Skin of body (tissue), 2 donors: Measurements from ENCODE around the gene CHTF8. TPM values are rescaled to one million over a fixed set of nuclear protein-coding genes. Genes with fewer than 3 reads are reported as not detected.
"Not testable (repeated sequence)": the region's sequence is repeated elsewhere in the genome, so short reads cannot be mapped to it uniquely, and the experiment has no call there.

Experiments
- DNase-seq: peaks from one replicate; lab custom pipeline; 2025; lab: John Stamatoyannopoulos, UW
- total RNA-seq: library from RNA; depleted of rRNA; stranded (reverse); fragments of >200 nt; gene quantifications from one replicate; pipeline ENCODE4 v1.2.3, GENCODE V29; 2014

Gene CHTF8
- total RNA-seq, 1 donor from 2014 or later = 44.8 TPM

DNA sequence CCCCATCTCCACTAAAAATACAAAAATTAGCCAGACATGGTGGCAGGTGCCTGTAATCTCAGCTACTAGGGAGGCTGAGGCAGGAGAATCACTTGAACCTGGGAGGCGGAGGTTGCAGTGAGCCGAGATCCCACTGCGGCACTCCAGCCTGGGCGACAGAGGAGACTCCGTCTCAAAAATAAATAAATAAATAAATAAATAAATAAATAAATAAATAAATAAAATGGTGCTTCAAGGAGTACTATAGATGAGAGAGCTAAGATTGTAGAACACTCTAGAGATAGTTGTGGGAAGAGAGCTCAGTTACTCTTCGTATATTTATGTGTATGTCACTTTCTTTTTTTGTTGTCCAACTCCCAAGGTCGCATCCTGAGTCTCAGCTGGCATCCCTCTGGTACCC lies 7.1 kb upstream of the CHTF8 start:
- DNase-seq = not testable (repeated sequence)

DNA sequence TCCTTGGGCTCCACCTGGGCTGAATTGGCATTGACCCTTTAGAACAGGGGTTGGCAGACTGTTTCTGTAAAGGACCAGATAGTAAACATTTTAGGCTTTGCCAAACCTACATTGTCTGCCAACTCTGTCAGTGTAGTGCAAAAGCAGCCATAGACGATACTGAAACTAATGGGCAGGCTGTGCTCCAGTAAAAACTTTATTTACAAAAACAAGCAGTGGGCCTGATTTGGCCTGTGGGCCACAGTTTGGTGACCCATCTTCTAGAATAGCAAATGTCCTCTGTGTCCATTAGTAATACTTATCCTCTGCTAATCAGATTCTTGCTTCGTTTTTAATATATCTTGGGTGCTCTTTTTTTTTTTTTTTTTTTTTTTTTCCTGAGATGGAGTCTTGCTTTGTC lies 6.2 kb upstream of the CHTF8 start:
- DNase-seq = no peak

DNA sequence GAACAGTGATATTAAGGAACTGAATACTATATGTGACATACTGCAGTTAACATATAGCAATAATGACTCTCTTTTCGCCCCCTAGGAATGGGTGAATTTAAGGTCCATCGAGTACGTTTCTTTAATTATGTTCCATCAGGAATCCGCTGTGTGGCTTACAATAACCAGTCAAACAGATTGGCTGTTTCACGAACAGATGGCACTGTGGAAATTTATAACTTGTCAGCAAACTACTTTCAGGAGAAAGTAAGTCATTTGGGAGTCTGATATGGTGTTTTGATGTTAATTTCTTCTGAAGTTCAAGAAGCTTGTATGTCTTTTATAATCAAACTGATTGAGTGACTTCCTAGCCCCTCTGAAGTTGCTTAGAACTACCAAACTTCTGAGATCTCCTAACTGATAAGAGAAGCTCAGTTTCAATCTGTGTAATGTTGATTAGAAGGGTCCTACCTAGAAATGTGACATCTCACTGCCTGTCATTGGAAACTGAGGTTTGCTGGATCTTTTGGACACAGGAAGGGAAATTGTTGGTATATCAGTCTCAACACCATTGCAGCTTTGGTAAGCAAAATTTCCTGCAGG lies 1.1 kb upstream of the CHTF8 start:
- no peak for DNase-seq

DNA sequence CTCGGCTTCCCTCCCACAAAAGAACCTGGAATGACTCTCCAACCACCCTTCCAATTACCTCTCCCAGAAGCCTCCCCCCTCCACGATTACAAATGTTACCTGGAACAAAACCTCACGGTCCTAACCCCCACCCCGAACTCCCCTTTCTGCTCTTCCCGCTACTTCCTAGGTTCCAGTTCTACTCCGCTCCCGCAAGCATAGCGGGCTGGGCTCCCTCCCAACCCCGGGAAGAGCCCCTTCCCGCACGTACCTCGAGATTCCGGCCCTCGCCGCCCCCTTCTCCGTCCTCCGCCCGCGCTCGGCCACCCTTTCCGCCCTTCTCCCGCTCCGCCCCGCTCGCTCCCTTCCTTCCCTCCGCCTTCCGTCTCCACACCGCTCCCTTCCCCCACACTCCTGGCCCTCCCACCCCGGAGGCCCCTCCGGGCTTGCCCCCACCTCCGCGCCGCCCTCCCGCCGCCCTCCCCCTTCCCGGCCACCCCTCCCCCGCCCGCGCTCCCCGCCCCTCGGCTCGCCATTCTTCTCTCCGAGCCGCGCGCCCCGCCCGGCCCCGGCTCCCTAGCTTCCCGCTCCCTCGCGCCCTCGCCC lies 457 bp downstream of the CHTF8 start:
- peak; percentile 83 for DNase-seq

DNA sequence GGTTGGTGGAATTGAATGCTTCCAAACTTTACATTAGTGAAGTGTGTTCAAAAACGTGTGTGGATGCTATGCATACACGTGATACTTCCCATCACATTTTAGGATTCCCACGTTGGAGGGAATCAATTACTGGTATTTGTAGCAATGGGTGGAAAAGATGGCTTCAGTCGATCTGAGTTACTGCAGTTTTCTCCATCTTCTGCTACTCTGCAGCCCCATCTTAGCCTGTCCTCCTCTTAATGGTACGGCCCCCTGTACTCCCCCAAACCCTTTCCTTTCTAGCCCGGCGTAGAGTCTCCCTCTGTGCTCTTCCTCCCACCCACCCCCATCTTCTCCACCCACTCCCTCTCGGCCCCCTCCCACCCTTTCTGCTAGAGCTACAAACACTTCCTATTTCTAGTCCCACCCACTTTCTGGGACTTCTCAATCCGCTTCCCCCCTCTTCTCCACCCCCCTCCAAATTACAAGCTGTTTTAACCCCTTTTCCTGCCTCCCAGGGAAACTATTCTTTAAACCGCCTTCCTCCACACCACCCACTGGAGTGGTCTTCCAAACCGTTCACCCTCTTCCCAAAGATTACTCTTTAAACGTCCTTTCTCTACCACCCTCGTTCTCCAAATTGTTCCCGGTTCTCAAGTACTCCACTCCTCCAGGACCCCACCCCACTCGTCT lies 1.1 kb downstream of the CHTF8 start:
- DNase-seq = peak; percentile 58

DNA sequence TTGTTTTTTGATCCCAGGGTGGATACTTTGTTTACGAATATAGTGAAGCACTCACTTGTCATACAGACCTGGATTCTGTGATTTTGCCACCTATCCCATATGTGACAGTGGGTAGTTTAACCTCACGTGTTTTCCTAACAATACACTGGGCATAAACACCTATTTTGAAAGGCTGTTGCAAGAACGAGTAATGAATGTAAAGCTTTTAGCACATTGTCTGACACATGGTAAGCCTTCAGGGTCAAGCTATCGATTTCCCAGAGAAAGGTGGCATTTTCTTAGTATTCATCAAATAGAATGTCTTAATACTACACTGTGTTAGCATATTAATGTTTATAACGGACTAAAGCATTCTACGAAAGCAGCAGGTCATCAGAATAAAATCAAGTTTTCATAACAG lies 1.9 kb downstream of the CHTF8 start:
- DNase-seq = no peak

DNA sequence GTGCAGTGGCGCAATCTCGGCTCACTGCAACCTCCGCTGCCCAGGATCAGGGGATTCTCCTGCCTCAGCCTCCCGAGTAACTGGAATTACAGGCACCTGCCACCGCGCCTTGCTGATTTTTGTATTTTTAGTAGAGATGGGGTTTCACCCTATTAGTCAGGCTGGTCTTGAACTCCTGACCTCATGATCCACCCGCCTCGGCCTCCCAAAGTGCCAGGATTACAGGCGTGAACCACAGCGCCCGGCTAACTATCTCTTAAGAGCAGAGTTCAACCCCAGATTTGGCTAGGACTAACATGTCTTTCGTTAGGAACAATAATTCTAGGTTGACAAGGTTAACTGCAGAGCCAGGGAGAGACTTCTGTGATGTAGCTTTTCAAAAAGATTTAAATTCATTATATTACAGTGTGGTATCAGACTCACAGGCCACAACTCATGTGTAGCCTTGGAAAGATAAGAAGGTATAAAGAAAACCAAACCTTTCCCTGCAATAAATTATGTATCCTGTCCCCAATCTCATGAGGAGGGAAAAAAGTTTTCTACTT lies 4.3 kb downstream of the CHTF8 start:
- no peak for DNase-seq

DNA sequence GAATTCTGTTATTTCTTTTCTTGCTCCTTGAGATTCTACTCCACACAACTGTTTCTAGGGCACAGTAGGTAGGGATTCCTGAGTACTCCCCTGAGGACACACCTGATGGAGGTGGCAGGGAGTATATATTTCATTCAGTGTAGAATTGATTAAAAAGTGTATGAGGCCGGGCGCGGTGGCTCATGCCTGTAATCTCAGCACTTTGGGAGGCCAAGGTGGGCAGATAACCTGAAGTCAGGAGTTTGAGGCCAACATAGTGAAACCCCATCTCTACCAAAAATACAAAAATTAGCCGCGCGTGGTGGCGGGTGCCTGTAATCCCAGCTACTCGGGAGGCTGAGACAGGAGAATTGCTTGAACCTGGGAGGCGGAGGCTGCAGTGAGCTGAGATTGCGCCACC lies 5.6 kb downstream of the CHTF8 start:
- not testable (repeated sequence) for DNase-seq

DNA sequence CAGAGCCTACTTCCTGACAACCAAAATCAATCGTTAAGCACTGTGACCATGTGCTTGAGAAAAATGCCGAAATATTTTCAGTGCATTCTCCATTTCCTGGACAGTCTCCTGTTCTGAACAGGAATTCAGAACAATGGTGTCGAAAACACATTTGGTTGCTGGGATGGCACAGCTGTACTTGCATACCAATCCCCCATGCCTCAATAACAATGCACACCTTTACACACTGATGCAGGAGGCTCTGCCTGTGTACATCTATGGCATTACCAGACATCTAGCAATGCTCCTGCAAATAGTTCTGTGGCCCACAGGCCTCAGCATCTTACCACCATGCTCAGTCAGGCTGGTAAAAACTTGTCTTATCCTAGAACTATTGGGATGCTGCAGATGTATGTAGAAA lies 6.2 kb downstream of the CHTF8 start:
- no peak for DNase-seq

DNA sequence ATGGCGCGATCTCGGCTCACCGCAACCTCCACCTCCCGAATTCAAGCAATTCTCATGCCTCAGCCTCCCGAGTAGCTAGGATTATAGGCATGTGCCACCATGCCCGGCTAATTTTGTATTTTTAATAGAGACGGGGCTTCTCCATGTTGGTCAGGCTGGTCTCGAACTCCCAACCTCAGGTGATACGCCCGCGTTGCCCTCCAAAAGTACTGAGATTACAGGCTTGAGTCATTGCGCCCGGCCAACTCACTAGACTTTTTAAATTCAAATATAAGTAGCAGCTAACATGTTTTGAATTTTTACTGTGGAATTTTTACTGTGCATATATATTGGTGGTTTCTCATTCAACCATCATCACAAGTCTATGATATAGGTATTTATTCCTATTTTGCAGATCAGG lies 7.4 kb downstream of the CHTF8 start:
- DNase-seq = not testable (repeated sequence)

DNA sequence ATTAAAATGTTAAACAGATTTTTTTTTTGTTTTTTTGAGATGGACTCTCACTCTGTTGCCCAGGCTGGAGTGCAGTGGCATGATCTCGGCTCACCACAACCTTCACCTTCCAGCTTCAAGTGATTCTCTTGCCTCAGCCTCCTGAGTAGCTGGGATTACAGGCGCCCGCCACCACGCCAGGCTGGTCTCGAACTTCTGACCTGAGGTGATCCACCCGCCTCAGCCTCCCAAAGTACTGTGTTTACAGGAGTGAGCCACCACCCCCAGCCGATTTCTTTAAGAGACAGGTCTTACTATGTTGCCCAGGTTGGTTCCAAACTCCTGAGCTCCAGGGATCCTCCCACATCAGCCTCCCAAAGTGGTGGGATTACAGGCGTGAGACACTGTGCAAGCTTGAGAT lies 8.0 kb downstream of the CHTF8 start:
- not testable (repeated sequence) for DNase-seq

DNA sequence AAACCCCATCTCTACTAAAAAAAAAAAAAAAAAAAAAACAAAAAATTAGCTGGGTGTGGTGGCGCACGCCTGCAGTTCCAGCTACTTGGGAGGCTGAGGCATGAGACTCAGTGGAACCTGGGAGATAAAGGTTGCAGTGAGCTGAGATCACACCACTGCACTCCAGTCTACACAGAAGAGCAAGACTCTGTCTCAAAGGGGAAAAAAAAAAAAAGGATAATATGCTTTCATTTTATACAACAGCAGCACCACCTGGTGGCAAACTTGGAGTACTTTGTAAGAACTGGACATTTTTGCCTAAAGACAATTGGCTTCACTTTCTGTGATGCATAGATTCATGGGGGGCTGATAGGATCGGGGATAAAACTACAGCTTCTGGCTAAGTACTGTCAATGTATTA lies 8.5 kb downstream of the CHTF8 start:
- DNase-seq = peak; percentile 46

DNA sequence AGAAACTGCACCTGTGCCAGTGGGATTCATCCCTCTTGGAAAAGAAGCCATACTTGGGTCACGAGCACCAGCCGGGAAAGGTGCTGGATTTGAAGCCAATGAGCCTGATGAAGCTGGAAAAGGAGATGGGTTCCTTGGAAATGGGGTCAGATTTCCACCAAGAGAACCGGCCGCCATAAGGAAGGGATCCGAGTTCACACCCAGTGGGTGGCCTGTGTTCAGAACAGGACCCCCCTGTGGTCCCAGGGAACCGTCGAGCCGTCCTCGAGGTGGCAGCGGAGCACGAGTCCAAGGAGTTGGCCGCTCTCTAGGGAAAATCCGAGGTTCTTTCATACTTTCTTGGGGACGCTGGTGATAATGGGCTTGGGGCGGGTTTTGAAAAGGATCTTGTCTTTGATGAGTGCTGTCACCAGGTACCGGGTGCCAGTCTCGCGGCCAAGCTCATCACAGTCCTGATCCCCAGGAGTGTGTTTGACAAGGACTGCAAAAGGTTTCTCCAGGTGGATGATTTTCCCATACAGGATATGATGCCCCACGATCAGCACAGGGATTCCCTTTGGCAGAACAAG lies 12.2 kb downstream of the CHTF8 start:
- no peak for DNase-seq

DNA sequence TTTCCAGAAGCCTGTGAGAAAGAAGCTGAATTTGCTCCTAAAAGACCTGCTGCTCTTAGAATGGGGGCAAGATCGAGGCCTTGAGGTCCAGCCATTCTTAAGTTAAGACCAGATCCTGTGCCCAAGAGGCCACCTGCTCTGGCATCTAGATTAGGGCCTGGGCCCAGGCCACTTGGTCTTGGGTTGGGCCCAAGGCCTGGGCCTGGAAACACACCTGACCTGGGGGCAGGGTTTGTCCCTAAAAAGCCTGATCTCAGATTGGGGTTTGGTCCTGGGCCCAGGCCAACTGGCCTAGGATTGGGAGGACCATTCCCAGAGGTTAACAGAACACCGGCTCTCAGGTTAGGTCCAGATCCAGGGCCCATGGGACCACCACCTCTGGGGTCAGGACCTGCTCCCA lies 12.9 kb downstream of the CHTF8 start:
- no peak for DNase-seq

DNA sequence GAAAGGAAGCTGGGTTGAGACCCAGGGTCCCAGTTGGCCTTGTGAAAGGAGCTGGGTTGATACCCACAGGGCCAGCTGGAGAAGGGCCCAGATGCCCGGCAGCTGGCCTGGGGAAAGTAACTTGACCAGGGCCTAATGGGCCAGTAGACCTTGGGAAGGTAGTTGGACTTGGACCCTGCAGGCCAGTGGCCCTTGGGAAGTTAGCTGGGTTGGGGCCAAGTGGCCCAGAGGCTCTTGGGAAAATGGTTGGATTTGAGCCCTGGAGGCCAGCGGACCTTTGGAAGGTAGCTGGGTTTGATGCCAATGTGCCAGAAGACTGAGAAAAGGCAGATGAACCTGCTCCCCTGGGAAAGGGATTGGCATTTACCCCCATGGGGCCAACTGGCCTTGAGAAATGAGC lies 13.4 kb downstream of the CHTF8 start:
- DNase-seq = no peak

DNA sequence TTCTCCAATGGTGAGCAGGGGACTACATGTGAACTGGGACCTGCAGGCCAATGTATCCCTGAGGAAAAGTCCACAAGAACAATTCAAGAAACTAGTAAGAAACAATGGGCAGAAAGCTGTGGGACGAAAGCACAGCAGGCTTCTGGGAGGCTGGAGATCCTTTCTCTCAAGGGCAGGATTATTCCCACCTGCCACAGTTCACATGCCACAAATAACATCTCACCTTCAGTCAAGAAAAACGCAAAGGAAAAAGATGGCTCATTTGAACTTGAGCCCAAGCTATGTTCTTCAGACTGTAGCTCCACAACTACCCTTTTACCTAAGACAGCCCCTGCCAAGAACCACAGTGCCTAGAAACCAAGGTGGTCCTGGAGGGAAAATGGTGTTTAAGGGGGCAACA lies 13.9 kb downstream of the CHTF8 start:
- no peak for DNase-seq

DNA sequence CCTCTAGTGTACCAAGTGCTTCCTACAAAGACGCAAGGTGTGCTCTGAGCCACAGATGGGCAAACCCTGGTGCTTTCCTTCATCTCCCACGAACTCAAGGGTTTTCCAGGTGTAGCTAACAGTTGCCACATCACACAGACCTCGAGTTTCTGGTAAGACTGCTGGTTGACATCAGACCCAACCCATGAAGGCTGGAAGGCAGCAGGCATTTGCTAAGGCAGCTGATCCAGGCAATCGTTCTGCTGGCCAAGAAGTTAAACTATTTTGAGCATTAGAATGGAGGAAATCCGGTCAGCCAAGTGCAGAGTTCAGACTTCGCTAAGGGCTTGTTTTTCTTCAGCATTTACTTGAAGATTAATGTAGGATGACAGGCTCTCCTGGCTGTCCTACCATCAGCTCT lies 15.5 kb downstream of the CHTF8 start:
- DNase-seq = no peak

DNA sequence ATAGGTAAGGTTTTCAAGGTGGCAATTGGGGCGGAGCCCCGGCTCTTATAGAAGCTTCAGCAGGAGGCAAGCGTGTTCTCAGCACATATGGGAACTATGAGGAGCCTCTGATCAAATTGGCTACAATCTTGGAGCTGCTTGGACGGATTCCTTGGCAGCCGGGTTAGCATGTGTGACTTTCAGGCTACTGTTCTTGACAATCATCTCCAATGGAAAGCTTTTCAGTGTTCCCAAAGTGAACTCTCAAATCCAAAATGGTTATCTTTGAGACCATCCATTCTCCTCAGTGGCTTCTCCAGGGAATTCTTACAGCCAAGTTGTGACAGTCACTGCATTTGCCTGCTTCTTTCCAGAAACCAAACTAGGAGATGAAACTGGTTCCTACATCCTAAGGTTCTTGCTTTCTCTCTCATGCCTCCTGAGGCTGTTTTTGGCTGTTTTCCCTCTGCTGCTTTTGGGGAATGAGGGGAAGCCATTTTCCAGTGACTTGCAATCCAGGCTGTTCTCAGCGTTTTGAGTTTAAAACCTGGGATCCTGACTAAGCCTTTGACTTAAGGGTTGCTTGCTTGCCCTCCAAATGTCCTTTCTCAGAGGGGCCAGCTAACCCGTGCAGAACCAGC lies 16.0 kb downstream of the CHTF8 start:
- DNase-seq = peak; percentile 27

DNA sequence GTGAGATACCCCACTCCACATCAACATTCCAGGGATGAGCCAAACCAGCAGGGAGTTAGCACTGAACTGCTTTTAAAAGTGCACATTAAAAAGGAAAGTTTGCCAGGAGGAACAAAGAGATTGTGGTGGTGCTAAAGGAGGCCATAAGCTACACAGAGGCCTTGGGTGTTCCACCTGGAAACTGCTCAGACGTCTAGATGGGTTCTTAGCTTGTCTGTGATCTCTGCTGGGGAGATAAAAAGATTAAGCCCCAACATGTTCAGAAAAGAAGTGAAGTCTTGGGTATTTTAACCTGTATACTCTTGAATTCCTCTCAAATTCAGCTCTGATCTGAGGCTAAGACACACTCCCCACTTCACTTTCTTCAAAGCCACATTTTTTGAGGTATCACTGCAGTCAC lies 16.6 kb downstream of the CHTF8 start:
- no peak for DNase-seq

DNA sequence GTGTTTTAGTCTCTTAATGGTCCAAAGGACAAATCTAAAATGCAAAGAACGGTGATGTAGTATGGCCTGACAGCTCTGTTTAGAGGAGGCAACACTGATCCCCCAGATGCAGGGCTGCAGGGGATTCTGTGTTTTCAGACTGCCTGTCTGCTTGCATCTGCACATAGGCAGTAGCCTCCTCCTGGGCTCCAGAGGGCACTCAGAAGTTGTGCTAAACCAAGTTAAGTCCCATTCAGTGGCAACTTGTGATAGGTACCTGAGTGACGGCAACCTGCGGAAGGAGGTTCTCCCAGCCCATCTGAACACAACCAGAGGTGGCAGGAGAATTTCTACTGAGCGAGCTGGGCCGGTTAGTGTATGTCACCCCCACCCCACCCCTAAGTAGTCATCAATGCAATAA lies 17.0 kb downstream of the CHTF8 start:
- no peak for DNase-seq

DNA sequence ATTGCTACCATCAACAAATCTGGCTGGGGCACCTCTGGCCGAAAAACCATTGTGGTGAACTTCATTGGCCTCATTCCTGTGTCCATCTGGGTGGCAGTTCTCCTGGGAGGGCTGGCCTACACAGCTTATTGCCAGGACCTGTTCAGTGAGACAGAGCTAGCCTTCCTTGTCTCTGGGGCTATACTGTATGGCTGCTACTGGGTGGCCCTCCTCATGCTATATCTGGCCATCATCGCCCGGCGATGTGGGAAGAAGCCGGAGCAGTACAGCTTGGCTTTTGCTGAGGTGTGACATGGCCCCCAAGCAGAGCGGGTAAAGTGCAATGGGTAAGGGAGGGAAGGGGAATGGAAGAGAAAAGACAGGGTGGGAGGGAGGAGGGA lies 17.4 kb downstream of the CHTF8 start:
- DNase-seq = no peak

DNA sequence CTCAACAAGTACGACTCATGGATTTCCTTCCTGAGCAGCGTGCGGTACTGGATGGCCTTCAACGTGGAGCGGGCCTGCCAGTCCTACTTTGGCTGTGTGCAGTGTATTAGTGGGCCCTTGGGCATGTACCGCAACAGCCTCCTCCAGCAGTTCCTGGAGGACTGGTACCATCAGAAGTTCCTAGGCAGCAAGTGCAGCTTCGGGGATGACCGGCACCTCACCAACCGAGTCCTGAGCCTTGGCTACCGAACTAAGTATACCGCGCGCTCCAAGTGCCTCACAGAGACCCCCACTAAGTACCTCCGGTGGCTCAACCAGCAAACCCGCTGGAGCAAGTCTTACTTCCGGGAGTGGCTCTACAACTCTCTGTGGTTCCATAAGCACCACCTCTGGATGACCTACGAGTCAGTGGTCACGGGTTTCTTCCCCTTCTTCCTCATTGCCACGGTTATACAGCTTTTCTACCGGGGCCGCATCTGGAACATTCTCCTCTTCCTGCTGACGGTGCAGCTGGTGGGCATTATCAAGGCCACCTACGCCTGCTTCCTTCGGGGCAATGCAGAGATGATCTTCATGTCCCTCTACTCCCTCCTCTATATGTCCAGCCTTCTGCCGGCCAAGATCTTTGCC lies 17.9 kb downstream of the CHTF8 start:
- DNase-seq = no peak
